HG02981 (cell line): ENCODE results near the gene AZIN2.
"Not testable (repeated sequence)": the region's sequence is repeated elsewhere in the genome, so short reads cannot be mapped to it uniquely, and the experiment has no call there.

ENCODE experiments used
- ATAC-seq: cut with Tn5 transposase; IDR thresholded peaks from one replicate; pipeline ENCODE4 v1.9.1; 2021; ENCODE audit warnings: mild to moderate bottlenecking, moderate library complexity; ENCODE audit not compliant: unreplicated experiment

Gene AZIN2

DNA sequence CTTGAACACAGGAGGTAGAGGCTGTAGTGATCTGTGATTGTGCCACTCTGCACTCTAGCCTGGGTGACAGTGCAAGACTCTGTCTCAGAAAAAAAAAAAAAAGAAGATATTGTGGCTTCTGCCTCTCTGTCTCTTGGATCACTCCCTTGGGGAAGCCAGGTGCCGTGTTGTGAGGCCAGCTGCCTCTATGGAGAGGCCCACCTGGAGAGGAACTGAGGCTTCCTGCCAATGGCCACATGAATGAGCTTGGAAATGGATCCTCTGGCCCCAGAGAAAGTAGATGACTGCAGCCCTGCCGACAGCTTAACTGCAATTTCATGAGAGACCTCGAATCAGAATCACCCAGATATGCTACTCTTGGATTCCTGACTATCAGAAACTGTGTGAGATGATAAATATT, 24.5 kb upstream of the AZIN2 start:
- no peak for ATAC-seq

DNA sequence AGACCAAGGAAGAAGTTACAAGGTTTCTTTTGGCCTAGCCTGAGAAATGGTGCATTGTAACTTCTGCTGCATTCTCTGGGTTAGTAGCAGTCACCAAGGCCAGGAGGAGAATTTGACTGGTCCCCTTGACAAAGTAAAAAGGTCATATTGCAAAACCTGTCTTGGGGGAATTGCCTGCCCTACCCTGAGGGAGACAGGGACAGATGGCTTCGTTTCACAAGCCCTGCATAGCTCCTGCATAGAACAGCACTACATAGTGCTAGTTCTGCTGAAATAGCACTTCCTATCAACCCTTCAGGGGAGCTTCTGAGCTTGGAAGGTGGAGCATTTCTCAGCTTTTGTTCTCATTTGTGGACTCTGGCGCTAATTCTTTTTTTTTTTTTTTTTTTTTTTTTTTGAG, 23.9 kb upstream of the AZIN2 start:
- no peak for ATAC-seq

DNA sequence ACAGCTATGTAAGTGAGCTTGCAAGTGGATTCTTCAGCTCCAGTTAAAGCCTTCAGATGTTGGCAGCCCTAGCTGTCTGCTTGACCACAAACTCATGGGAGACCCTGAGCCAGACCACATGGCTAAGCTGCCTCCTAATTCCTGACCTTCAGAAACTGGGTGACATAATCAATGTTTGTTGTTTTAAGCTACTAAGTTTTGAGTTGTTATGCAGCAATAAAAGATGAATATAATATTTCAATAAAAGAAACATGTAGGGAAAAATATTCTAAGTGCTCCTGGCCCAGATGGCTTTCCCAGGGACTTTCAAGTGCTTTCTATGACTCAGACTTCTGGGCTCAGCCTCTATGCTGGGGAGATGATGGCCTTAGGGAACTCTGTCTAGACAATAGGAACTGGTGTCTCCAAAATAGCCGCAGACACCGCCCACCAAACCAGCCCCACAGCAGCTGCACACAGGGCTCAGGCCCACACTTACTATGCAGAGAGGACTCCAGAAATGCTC, 20.3 kb upstream of the AZIN2 start:
- ATAC-seq, result no peak

DNA sequence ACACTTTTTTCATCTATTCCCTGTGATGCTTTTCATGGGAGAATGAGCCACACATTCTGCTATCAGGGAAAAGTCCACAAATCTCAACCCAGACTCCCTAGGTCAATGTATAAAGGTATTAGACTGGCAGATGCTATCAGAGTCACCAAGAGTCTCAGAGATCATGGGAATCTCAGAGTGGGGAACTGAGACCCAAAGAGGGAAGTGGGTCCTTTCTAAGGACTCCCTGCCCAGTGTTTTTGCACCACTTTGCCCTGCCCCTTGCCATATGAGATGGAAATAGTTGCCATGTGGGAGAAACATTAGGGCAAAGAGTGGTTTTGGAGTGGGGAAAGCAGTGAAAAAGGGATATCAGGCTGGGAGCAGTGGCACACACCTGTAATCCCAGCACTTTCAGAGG, 19.1 kb upstream of the AZIN2 start:
- ATAC-seq, result no peak

DNA sequence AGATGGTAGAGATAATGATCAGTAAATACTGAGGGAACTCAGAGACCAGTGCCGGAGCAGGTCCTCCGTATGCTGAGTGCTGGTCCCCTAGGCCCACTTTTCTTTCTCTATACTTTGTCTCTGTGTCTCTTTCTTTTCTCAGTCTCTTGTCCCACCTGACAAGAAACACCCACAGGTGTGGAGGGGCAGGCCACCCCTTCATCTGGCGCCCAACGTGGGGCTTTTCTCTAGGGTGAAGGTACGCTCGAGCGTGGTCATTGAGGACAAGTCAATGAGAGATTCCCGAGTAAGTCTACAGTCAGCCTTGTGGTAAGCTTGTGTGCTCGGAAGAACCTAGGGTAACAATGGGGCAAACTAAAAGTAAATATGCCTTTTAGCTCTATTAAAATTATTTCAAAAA, 16.7 kb upstream of the AZIN2 start:
- not testable (repeated sequence) for ATAC-seq

DNA sequence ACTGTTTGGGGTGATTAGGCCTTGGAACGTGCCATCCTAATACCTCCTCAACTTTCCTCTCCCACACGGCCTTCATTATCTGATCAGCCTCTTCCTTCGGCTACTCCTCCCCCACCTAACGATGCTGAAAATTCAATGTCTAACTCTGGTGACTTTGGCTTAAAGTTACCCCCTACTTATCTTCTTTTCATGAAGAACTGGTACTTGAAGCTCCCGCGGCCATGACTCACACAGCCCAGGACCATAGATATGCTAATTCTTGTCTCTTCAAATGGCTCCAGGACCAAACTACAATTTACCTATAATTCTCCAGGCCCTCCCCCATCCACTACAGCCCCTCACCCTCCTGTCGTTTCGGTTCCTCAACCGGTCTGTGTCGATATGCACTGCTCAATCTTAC, 15.7 kb upstream of the AZIN2 start:
- no peak for ATAC-seq

DNA sequence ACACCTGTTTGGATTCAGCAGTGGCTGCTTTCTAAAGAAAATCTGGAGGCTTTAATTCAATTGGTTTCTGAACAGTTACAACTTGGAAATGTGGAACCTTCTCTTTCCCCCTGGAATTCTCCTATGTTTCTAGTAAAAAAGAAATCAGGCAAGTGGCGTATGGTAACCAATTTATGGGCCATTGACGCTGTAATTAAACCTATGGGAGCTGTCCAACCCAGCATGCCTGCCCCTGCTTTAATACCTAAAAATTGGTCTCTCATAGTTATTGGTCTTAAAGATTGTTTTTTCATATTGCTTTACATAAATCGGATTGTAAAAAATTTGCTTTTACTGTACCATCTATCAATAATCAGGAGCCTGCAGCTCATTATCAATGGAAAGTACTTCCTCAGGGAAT, 14.5 kb upstream of the AZIN2 start:
- ATAC-seq, result not testable (repeated sequence)

DNA sequence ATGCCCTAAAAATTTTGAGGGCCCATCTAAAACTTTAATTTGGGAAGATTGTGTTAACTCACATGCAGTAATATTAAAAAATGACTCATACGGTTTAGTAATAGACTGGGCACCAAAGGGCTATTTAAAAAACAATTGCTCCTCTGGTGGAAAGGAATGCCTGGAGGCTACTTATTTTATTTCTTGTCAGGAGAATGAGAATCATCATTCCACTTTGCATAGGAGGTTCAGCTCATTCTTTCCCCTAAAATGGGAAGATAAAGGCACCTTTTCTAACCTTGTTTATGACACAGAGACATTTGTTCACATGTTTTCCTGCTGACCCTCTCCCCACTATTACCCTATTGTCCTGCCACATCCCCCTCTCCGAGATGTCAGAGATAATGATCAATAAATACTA, 12.8 kb upstream of the AZIN2 start:
- ATAC-seq, result not testable (repeated sequence)

DNA sequence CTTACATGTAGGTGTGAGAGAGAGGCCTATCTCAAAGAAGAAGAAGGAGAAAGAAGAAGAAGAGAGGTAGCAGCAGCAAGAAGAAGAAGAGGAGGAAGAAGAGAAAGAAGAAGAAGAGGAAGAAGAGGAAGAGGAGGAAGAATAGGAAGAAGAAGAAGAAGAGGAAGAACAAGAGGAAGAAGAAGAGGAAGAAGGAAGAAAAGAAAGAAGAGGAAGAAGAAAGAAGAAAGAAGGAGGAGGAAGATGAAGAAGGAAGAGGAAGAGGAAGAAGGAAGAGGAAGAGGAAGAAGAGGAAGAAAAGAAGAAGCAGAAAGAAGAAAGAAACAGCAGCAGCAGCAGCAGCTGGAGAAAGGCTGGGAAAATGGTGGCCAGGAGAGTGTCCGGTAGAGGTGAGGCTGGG, 10.3 kb upstream of the AZIN2 start:
- ATAC-seq, result no peak

DNA sequence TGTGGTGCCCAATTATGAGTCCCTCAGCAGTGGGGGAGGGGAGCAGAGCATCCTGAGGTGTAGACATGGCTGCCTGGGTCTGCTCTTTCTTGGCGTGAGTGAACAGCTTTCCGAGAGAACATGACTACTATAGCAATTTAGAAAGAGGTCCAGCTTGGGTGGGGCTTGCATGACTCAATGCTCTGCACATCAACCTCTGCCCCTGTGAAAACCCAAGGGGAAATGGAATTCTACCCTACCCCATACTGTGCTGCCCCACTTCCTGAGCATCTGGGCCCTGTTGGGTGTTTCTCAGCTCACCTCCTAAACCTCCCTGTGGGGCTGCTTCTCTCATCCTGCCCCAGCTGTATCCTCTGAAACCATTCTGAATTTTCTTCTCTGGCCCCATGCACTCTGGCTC, 8.2 kb upstream of the AZIN2 start:
- ATAC-seq, result no peak

DNA sequence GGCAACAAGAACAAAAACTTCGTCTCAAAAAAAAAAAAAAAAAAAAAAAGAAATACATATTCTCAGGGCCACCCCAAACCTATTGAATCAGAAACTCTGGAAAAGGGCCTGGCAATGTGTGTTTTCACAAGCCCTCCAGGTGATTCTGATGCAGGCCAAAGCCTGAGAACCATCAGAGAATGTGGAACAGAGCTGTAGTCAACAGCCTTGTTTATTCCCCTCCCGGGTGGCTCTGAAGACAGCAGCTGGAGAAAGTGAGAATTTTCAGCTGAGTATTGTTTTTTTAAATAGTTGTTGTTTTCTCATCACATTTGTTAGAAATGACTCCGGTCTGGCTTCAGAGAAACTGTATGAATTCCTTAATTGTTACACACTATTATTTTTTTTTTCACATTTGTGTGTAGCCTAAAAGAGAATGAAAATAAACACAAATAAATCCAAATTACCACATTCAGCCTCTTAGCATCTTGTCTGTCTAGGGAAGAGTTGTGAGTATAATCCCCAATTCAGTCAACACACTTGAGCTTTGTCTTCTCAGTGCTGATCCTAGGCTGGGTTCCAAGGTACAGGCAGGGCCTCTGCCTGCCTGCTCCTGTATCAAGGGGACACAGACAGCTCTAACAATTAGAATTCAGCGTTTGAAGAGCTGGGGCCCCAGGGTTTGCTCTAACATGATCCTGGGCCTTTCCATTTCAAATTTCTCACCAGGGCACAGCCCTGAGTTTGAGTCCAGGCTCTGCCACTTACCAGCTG, 6.6 kb upstream of the AZIN2 start:
- no peak for ATAC-seq

DNA sequence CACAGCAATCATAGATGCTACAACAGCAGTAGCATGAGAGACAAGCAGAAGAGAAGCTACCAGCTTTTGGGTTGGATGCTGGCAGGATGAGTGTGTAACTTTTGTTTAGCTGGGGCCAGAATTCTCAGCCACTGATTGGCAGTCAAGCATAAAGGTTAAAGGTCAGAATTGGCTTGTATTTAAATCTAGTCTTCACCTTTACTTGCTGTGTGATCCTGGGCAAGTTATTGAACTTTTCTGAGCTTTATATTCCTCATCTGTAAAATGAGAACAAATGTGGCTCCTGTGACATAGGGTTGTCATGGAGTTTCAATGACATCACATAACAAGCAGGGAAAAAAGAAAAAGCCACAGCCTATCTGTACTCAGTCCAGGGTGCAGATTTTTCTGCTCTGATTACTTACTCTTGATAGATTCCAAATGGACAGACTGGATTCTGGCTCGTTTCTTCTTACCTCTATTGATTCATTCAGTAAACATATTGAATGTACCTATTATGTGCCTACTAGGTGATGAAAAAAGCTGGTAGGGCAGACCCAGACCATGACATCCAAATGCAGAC, 2.8 kb upstream of the AZIN2 start:
- no peak for ATAC-seq

DNA sequence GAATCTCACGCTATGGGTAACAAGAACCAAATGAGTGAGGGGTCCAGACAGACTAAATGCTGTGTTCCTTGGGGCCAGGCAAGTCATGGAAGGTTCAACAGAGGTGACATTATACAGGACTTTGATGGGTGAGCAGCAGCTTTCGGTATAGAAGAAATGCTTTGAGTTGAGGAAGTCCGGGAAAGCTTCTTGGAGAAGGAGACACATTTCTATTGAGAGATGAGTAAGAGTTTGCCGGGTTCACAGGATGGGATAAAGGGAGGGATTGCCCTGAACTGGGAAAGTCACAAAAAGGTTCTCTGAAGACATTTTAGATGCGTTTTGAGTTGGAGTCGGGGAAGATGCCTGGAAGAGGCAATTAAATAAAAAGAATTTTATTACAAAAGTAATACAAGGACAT, 580 bp upstream of the AZIN2 start:
- no peak for ATAC-seq

DNA sequence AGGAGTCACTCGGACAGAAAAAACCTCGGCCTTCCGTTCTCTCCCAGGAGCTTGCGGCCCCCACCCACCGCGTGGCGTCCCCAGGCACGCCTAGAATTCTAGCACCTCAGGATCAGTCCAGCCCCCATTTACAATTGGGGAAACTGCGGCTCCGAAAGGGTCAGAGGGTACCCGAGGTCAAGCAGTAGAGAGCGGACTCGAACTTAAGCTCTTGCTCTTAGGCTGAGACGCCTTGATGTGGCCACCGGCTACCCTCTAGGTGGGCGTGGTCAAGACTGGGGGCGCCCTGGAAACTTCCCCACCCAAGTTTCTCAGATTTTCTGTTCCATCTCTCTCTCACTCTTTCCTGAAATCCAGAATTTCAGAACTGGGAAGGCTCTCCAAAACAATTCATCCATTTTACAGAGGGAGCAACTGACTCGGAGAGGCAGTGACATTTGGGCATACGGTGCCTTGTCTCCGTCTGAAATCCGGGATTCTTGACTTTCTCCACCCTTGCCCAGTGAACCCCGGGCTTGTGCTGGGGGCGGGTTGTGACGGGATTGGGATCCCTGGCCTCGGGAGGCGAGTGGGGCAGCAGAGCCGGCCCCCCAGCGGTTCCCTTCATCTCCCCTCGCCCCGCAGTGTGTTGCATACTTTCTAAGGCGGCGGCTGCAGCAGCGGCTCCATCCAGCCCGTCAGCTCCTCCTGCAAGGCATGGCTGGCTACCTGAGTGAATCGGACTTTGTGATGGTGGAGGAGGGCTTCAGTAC, 777 bp downstream of the AZIN2 start:
- no peak for ATAC-seq

DNA sequence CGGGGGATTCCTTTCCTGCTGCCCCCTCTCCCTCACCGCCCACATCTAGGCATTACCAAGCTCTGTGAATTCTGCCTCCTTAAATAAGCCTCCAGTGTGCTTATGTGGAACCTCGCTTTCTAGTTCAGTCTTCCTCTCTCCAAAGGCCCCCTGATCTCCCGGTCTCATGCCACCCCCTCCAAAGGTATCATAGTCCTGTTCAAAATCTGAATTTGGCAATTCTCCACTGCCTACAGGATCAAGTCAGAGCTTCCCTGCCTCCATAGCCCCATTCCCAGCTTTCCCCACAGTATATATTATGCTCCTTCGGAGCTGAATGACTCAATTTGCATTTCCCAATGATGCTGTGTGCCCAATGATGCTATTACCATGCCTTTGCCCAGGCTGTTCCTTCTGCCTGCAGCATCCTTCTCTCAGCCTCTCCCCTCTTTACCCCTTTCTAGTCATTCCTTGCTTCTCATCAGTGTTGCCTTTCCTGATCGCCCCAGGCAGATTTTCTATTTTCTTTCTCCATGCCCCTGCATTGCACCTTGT, 1.7 kb downstream of the AZIN2 start:
- ATAC-seq, result no peak

DNA sequence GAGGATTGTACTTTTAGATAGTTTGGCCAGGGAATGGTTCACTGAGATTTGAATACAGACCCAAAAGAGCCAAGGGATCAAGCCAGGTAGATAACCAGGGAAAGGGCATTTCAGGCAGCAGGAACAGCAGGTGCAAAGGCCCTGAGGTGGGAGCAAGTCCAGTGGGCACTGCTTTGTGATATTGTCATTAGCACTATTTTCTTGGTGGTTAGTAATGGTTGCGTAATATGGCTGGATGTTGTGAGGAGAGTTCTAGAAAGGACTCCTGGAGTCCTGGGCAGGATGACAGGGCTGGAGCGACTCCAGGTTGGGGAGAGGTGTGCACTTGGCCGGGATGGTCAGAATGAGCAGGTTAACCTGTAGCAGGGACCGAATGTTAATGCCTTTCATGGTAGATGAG, 4.4 kb downstream of the AZIN2 start:
- ATAC-seq, result no peak

DNA sequence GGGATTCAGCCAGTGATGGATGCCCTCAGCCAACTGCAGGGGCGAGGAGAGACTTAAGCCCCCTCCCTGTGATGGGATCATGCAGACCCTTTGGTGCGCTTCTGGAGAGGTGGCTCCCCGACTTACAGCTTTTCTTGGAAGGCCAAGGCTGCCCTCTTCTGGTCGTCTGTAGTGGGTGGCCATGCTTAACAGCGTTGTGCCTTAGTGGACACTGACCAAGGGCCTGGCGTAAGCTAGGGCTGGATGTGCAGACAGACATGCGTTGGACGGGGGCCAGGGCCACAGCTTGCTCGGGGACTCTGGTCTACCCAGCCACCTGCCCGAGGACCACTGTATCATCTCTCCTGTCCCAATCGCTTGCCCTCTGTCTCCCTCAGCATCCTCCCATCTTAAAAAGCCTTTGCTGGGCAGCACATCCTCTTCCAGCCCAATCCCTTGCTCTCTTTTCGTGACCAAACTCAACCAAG, 5.5 kb downstream of the AZIN2 start:
- ATAC-seq, result no peak

DNA sequence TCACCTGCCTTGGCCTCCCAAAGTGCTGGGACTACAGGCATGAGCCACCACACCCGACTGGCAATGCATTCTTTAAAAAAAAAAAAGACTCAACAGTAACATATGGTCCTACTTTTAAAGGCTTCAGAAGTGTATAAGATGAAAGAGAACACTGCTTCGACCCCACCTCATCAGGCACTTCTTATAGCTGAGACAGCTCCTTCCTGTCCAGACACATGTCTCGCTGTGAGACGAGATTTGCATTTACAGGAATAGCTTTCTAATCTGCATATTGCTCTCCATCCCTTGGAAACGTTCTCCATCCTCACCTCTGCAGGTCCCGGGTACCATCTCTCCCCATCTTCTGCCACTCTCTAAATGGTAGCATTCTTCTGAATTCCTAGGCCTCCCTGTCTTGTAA, 6.7 kb downstream of the AZIN2 start:
- no peak for ATAC-seq

DNA sequence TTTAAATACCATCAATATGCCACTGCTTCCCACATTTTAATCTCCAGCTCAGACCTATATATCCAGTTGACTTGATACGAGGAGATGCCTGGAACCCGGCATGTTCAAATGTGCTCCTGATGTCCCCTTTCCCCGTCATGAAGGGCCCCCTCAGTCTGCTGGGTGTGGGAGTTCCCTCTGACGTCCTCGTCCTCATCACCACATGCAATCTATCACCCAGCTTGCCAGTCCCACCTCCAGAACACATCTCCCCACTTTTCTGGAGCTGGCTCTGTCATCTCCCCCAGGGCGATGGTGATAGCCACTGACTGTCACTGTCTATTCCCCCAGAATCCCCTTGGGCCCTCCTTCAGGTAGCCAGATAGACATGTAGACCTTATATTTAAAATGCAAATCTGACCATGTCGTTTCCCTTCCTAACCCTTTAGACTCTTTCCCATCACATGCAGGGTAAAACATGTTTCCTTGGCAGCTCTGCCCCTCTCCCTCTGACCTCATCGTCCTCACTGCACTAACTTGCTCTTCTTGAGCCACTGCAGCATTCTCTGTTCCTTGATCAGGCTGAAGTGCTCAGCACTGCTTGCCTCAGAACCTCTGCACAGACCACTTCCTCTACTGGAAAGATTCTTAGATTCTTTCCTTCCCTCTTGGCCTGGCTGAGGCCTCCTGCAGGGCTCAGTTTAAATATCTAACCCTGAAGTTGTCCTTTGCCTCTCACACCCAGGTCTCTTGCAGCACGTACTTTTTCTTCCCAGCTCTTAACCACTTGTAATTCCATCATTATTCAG, 7.4 kb downstream of the AZIN2 start:
- no peak for ATAC-seq

DNA sequence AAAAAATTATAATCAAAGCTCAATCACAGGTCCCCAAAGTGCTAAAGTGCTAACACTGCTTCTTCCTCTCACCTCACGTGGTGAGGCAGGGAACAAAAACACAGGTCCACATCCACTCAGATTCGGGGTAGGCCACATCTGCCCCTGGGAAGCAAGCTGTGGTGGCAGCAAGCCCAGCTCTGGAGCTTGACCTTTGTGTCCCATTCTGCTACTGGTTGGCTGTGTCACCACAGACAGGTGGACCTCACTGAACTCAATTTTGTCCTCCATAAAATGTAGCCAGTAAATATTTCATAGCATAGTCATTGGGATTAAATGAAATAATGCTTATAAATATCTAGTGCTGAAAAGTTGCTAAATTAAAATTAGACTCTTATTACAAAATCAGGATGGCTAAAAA, 8.5 kb downstream of the AZIN2 start:
- no peak for ATAC-seq

DNA sequence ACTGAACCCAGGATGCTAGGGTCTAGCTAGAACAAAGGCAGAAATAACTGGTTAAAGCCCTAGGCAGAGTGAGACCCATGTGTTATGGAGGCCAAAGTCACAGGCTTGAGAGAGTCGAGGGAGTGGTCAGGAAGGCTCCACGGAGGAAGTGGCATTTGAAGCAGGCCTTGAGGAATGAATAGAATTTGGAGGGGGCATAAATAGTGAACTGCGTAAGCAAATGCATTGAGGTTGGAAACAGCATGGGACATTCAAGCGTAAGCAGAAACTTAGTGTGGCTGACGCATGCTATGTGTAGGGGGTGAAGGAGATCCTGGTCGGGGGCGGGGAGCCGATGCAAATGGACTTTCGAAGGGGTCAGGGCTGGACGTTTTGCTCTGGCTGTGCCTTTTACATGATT, 11.5 kb downstream of the AZIN2 start:
- no peak for ATAC-seq
